Measurements from ENCODE around the gene RPL10A.

The RPL10A gene

DNA sequence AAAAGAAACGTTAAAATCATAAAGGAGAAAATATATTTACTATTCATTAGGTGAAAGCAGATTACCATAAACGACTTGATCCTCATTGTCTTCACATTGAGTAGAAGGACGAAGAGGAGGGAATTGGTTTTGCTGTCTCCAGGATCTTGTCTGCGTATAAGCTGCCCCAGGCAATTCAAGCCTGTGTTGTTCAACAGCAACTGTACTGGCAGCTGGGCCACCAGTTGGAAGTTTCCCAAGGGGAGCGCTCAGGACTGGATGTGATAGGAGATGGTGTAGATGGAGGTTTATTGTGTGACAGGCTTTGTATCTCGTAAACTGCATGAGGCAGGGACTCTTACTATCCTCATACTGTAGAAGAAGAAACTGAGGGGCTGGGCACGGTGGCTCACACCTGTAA is 20.0 kb upstream of the RPL10A start:
- no peak for DNase-seq (ENCODE audit: low read depth in 2 of 2)

GRCh38 chr6:35449287-35449881 is 18.8 kb upstream of the RPL10A start:
- DNase-seq (ENCODE audit: low read depth in 2 of 2) = no peak

DNA sequence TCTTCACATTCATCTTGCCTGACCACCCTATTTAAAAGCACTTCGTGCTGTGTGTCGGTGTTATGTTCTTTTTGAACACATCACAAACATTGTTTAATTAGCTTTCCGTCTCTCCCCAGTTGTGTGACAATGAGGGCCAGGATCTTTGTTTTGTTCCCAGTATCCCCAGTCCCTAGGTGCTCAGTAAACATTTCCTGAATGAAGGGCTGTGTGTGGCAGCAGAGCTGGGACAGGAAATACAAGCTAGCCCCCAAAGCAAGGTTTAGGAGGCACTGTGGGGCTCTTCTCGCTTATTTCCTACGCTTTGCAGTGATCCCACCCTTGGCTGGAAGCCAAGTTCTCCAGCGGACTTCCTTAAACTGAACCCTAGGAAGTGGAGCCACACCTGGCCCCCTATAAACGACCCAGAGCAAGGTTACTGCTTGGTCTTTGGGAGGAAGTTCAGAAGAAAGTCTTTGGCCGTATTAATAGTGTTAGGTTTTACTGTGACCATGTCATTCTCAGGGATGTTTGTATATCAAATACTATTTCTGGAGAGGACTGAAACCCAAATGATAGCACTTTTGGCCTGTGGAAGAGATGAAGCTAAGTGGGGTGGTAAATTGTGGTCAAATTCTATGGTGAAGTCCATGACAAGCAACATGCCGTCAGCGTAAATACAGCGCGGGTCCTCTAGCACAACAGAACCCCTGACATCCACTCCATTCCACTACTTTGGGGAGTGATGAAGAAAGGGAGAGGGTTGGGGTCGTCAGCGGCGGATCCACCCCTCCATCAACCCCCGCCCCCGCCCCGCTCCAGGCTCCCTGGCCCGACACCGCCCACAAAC is 16.6 kb upstream of the RPL10A start:
- DNase-seq (ENCODE audit: low read depth in 2 of 2) = no peak

DNA sequence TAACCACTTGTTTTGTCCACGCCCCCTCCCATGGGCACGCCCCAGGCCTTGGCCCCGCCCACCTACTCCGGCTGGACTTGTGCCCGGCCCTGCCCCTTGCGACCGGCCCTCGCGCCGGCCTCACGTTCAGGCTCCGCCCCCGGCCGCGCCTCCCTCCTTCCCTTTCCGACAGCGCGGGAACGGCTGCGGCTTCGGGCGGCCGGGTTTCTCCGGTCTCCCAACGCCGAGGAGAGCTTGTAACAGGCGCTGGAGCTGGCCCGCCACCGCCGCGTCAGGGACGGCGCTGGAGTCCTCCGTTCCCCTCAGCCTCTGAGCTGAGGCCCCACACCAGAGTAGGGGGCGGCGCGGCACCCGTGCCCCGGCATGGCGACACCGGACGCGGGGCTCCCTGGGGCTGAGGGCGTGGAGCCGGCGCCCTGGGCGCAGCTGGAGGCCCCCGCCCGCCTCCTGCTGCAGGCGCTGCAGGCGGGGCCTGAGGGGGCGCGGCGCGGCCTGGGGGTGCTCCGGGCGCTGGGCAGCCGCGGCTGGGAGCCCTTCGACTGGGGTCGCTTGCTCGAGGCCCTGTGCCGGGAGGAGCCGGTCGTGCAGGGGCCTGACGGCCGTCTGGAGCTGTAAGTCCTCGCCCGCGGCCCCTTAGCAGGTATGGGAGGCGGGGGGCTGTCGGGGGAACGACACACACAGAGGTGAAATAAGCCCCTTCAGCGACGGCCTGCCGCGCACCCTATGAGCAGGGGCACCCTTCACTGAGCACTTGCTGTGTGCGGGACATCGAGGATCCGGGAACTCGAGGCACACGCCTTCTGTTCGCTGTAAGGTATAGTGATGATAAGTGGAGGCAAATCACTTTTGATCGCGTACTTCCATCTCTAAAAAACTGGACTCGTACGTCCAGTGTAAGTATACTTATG is 15.8 kb upstream of the RPL10A start, which contains the start of gene FANCE:
TSS of gene FANCE (plus strand) at position 156 of the 908 bp plus-strand sequence. CDS start at position 364, 208 bp downstream.
- peak; percentile 76 to 81 for DNase-seq (ENCODE audit: low read depth in 2 of 2)

DNA sequence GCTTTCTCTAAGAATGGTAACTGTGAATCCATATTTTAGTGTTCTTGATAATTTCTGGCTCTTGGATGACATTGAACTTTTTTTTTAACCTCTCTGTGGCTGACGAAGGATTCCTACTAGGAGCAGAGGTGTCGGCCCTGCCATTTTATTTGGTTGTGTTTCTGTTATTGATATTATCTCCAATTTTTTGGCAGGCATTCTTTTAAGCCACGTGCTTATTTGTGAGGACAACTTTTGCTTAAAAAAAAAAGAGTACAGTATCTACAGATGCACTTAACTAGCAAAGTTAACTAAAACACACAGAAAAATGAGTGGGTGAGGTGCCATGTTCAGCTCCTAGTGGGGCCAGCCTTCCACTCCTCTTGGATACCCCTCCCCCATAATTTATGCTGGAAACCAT is 15.0 kb upstream of the RPL10A start:
- no peak for DNase-seq (ENCODE audit: low read depth in 2 of 2)

DNA sequence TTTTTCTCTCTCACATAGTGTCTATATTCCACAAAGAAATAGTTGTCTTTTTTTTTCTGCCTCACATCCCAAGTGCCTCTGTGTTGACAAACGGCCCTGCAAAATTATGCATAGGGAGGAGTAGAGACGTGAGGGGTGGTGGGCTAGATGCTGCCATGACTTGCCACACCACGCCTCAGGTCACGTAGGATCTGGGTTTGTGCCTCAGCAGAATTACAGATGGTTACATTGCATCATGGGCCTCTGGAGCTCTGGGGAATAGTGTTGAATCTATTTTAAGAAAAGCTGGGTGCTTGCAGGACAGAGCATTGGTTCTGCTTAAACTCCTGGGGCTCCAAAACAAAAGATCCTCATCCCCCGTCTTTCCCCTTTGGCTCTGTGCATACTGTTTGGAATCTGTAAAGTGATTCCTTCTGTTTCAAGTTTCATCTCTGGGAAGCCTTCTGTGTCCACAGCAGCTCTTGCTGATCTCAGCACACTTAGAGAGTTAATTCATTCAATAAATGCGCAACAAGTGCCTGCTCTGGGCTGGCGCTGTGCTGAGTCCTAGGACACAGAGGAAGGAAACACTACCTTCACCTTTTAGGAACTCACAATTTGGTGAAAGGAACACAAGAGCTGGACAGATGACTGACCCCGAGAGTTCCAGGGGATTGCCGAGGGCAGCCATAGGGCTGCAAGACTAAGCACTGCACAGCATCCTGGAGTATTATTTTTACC is 13.7 kb upstream of the RPL10A start:
- no peak for DNase-seq (ENCODE audit: low read depth in 2 of 2)

GRCh38 chr6:35457907-35458306 is 10.3 kb upstream of the RPL10A start:
- DNase-seq (ENCODE audit: low read depth in 2 of 2) = no peak

DNA sequence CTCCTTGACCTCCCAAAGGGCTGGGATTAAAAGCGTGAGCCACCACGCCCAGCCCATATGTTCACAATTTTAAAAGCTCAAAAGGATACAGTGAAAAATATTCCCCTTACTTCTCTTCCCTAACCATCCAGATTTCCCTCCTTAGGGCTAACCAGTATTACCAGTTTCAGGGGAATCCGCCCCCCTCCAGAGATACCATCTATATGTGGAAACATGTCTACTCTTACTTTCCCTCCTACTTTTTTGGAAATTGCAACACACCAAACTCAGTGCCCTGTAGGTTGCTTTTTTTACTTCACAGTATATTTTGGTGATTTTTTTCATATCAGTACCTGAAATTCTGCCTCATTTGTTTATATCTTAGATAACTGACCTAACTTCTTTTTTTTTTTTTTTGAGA is 6.9 kb upstream of the RPL10A start:
- no peak for DNase-seq (ENCODE audit: low read depth in 2 of 2)

GRCh38 chr6:35463292-35463691 is 4.9 kb upstream of the RPL10A start:
- DNase-seq (ENCODE audit: low read depth in 2 of 2) = no peak

DNA sequence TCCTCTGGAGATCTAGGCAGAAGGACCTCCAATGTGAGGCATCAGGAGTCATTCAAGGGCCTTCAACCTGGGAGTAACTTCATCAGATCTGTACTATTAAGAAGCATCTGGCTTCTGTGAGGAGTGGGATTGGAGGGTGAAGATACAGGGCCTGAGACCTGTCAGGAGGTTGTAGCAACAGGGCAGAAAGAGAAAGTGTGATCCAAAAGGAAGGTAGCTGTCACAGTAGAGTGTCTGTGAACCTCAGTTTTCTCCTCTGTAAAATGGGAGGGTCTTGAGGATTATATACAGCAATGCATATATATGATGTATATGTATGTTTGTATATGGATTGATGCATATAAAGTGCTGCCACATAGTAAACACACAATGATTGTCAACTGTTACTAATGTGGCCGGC is 2.6 kb upstream of the RPL10A start:
- DNase-seq (ENCODE audit: low read depth in 2 of 2) = no peak

GRCh38 chr6:35468980-35469750 is 964 bp downstream of the RPL10A start:
- DNase-seq (ENCODE audit: low read depth in 2 of 2) = no peak

DNA sequence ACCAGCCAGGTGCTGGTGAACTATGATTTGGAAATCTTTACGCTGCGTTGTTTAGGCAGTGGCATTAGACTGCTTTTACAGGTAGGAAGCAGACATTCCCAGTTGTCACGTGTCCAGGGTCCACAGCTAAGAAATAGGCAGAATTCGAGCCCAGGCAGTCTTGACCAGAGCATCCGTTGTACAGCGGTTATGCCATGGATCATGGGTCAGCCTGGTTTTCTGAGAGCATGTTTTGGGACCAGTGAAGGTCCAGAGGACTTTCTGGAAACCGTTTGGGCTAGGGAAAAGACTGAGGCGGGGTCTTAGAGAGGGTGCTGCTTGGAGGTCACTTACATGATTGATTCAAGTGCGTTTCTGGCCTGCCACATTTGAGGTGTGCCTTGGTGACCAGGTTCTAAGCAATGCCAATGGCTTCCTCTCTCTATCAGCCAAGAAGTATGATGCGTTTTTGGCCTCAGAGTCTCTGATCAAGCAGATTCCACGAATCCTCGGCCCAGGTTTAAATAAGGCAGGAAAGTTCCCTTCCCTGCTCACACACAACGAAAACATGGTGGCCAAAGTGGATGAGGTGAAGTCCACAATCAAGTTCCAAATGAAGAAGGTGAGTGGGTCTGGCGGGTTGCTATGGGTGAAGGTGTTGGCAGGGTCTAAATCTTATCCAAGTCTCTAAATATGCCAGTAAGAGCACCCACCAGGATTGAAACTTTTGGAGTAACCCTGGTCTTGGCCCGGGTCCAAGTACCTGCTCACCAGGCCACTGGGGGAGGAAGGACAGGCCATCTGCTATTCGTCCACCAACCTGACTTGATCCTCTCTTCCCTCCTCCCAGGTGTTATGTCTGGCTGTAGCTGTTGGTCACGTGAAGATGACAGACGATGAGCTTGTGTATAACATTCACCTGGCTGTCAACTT is 1.8 kb downstream of the RPL10A start:
- no peak for DNase-seq (ENCODE audit: low read depth in 2 of 2)

DNA sequence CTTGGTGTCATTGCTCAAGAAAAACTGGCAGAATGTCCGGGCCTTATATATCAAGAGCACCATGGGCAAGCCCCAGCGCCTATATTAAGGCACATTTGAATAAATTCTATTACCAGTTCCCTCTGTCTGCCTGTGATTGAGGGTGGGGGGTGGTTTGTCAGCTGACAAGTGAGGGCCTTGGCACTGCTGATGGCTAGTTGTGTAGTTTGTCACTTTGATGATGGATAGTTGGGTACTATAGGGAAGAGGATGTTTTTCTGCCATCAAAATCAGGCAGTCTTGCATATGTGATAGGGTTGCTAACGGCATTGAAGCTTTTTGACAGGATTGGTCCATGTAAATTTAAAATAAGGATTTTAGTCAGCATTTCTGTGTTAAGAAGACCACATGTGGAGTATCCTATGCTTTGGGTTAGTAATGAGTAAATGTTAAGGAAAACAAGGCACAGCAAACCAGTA is 2.5 kb downstream of the RPL10A start:
- DNase-seq (ENCODE audit: low read depth in 2 of 2) = no peak

DNA sequence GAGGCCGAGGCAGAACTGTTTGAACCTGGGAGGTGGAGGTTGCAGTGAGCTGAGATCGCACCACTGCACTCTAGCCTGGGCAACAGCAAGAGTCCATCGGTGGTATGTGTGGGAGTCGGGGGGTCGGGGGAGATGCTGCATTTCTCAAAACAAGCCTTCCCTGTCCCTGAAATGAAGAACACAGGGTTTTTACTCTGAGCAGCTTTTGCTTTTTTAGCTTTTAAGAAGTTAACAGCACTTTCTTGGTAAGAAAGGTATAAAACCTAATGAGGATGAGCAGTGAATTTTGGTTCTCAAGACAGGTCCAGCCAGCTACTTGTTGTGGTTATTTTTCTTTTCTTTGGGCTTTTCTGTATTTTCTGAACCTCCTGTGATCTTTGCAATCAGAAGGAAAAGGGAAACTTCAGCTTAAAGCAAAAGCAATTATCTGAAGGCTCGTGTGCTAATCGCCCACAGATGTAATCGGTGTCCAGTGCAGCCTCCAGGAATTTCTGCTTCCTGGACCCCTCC is 3.7 kb downstream of the RPL10A start:
- DNase-seq (ENCODE audit: low read depth in 2 of 2) = no peak

DNA sequence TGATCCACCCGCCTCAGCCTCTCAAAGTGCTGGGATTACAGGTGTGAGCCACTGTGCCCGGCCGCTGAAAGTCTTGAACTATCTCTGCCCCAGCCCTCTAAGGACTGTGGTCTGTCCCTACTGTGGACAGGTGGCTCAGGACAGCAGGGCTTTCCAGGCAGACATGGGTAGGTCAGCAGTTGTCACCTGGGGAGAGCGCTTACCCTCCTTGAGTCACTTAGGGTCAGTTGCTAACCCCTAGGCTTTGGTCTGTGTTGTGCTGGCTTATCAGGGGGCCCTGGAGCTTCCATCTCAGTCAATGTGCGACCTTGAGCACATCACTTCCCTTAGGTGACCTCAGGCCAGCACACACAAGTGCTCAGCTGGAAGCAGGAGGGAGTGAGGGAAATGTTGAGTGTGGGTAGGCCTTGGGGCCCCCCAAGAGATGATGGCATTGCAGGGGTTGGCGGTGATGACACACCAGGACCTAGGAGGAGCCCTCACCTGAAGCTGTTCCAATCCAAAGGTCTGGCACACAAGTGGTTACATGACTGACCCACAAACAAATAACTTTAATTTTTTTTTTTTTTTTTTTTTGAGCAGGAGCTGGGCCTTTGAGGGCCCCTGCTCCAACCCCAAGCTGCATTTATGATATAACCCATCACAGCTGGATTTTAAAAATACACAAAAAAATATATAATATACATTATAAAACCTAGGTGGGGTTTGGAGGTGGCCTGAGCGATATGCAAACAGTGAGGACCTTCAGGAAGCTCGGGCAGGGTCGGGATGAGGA is 5.1 kb downstream of the RPL10A start:
- no peak for DNase-seq (ENCODE audit: low read depth in 2 of 2)

- no peak for DNase-seq (ENCODE audit: low read depth in 2 of 2)
Observed at GRCh38 chr6:35473850-35474130, 5.6 kb downstream of the RPL10A start.

DNA sequence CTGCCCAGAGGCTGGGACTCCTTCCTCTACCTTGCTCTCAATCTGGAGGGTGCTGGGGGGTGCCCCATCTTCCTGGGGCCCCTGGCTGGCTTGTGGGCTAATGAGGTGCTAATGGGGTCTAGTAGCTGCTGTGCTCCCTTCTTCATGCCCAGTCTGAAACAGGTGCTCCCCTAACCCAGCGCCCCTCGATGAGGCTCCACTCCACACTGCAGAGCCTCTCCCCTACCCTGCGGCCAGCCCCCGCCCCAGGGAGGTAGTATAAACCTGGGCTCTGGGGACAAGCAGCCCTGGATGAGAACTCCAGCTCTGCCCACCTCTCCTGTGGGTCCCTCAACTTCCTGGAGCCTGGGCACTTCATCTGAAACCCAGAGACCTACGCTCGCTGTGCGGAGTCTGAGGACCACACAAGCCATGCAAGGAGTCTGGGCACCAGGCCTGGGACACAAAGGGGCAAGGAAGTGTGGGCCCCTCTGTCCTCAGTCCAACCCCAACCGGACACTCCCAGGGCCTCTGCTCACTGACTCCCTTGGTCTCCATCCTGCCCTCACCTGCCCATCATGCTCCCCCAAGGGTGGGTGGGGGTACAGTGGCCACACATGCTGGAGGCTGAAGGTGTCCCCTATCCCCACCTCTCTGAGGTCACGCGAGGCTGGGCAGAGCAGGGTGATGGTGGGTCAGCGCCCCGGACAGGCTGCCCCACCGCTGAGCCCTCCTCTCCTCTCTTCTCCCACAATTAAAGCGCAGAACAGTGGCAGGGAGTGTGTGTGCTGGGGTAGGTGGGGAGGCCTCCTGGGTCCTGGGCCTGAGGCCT is 6.1 kb downstream of the RPL10A start:
- no peak for DNase-seq (ENCODE audit: low read depth in 2 of 2)

DNA sequence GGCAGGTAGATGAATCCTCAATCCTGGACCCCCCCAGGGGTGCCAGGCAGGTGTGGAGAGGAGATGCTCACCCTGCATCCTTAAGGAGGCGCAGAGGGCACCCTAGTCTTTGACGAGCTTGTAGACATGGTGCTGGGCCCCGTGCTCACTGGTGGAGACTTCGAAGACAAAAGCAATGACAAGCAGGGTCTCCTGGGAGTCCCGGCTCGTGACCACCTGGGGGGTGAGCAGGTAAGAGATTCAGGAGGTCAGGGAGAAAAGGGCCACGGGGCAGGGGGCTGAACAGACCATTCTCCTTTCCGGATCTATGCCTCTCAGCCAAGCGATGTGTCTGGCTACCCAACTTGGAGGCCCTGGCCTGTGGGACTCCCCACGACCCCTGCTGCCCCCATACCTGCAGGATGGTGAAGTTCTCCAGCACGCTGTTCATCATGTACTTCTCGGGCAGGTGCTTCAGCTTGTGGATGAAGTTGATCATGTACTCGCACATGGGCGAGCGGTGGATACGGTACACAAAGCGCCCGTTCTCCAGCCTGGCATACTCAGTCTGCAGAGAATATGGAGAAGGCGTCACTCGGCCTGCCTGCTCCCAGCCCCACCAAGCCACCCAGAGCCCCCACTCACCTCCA is 6.9 kb downstream of the RPL10A start:
- DNase-seq (ENCODE audit: low read depth in 2 of 2) = no peak
